ENCODE results near the gene ABCA7.

The ABCA7 gene

DNA sequence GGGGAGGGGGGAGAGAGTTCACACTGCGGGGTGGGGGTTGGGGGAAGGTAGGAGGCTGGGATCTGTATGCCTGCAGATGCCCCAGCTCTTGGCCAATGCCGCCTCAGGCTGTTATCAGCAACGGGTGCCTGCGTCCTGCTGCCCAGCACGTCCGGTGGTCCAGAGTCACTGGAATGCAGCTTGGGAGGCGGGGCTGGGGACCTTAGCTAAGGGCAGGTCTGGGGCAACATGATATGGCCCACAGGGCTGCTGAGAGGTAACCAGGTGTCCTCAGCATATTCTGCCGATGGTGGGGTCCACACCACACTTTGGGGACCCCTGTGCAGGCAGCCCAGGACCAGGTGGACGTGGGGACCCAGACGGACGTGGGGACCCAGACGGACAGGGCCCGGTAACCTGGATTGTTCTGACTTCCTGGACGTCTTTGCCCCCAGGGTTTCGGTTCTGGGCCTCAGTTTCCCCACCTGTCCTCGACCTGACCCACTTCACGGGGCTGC lies 26.4 kb downstream of the ABCA7 start:
- TF ChIP-seq EZH2phosphoT487 (IDR thresholded peaks at IDR 0.05; ENCODE audit: low read length) (no peak), EZH2 (optimal IDR thresholded peaks at IDR 0.05; ENCODE audit: low read depth, low read length) (no peak)
- TF ChIP-seq, protein P1, sequence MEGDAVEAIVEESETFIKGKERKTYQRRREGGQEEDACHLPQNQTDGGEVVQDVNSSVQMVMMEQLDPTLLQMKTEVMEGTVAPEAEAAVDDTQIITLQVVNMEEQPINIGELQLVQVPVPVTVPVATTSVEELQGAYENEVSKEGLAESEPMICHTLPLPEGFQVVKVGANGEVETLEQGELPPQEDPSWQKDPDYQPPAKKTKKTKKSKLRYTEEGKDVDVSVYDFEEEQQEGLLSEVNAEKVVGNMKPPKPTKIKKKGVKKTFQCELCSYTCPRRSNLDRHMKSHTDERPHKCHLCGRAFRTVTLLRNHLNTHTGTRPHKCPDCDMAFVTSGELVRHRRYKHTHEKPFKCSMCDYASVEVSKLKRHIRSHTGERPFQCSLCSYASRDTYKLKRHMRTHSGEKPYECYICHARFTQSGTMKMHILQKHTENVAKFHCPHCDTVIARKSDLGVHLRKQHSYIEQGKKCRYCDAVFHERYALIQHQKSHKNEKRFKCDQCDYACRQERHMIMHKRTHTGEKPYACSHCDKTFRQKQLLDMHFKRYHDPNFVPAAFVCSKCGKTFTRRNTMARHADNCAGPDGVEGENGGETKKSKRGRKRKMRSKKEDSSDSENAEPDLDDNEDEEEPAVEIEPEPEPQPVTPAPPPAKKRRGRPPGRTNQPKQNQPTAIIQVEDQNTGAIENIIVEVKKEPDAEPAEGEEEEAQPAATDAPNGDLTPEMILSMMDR (IDR thresholded peaks at IDR 0.05; ENCODE audit: low read length), result no peak

DNA sequence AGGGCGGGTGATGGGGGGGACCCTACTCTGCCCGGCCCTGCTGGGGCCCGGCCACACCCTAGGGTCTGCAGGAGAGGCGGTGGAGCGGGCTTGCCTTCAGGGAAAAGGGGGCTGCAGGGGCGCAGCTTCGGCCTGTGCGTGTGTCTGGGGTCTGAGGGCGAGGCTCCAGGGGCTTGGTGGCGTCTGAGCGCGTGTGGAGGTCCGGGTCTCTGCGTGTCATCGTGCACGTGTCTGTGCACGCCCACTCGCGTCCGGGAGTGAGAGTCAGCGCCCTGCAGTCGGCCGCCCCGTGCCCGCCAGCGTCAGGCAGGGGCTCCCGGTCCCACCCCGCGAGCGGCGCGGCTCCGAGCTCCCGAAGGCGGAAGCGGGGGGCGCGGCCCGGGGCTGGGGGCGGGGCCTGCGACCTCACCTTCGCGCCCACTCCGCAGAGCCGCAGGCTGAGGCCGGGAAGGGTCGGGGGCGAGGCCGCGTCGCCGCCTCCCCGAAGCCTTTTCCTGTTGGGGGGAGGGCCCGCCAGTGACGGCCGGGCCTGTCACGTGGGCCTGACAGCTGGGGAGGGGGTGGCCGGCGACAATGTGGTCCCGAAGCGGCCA lies 26.9 kb downstream of the ABCA7 start, which contains the start of gene ARHGAP45:
Gene ARHGAP45 (plus strand): TSS at position 420 of the 593 bp plus-strand sequence. CDS start 239 bp downstream, outside the sequence.
- no peaks in the 10 kb centered on the region for H3K27me3 ChIP-seq (replicated peaks; ENCODE audit: insufficient read depth, low read length)

More for the DNA sequence above, 26.4 kb downstream of the ABCA7 start:
- Histone ChIP-seq H3F3A (ENCODE audit: insufficient read depth, low read length) (peaks cover 60% of the 10 kb centered on the region), H2AFZ (ENCODE audit: low read length) (peak overlapping the region; percentile 58; the same call in 1 of the 2 replicates), H4K20me1 (ENCODE audit: insufficient read depth, low read length) (no peaks in the 10 kb centered on the region), H3K9ac (ENCODE audit: low read length) (peak overlapping the region; percentile 83), H3K27me3 (replicated peaks; ENCODE audit: insufficient read depth, low read length) (no peaks in the 10 kb centered on the region), H3K27ac (ENCODE audit: low read length) (no peak overlapping the region), H3K4me2 (ENCODE audit: low read depth, low read length) (peak overlapping the region; percentile 99), H3K4me1 (ENCODE audit: low read length) (peaks cover 22% of the 10 kb centered on the region), H3K4me3 (ENCODE audit: low read length) (peak overlapping the region; percentile 98), H3K79me2 (ENCODE audit: low read length) (peaks cover 46% of the 10 kb centered on the region), H3K36me3 (replicated peaks; ENCODE audit: insufficient read depth, low read length) (0 out of 2 replicates have a peak, but pooled peaks cover 4% of the 10 kb centered on the region), H3K9me3 (replicated peaks; ENCODE audit: insufficient read depth, low read length) (no peaks in the 10 kb centered on the region), H3K9me2 (replicated peaks; ENCODE audit: insufficient read depth, low read length) (no peaks in the 10 kb centered on the region)
- no peak for DNase-seq

DNA sequence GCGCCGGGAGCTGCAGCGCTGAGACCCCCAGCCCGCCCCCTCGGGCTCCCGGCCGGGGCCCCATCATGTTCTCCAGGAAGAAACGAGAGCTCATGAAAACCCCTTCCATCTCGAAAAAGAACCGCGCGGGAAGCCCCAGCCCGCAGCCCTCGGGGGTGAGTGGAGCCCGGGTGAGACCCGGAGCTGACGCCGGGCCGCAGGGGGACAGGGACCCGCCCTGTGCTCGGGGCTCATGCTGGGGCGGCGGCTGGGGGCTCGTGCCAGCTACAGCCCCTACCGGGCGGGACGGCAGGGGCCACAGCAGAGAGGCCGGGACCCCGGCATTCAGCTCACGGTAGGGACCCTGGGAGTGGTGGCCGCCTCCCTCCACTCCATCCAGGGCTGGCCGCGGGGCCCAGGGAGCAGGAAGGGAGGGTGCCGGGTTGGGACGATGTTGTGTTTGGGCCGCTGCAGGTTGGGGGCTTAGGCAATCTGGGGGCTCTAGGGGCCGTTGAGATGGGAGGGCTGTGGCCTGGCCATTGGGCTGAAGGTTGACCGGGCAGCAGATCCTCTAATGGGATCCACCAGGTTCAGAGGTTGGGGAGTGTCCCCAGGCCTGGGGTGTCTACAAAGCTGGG lies 27.5 kb downstream of the ABCA7 start:
- TF ChIP-seq, protein P1 (IDR thresholded peaks at IDR 0.05; ENCODE audit: low read length), result no peak
- no peak for TF ChIP-seq EZH2phosphoT487 (IDR thresholded peaks at IDR 0.05; ENCODE audit: low read length)
- TF ChIP-seq EZH2 (optimal IDR thresholded peaks at IDR 0.05; ENCODE audit: low read depth, low read length), result no peak
- peak overlapping the region; percentile 80 for H3K27ac ChIP-seq (ENCODE audit: low read length)
- no peak for DNase-seq
- peaks cover 22% of the 10 kb centered on the region for H3K4me1 ChIP-seq (ENCODE audit: low read length)
- H3K79me2 ChIP-seq (ENCODE audit: low read length), result peaks cover 56% of the 10 kb centered on the region
- H3F3A ChIP-seq (ENCODE audit: insufficient read depth, low read length), result peaks cover 67% of the 10 kb centered on the region
- peak overlapping the region; percentile 83 for H3K9ac ChIP-seq (ENCODE audit: low read length)
- H3K27me3 ChIP-seq (replicated peaks; ENCODE audit: insufficient read depth, low read length), result no peaks in the 10 kb centered on the region
- 0 out of 2 replicates have a peak, but pooled peaks cover 6% of the 10 kb centered on the region for H3K36me3 ChIP-seq (replicated peaks; ENCODE audit: insufficient read depth, low read length)
- 0 out of 2 replicates have a peak, but pooled peaks cover 4% of the 10 kb centered on the region for H4K20me1 ChIP-seq (ENCODE audit: insufficient read depth, low read length)
- H3K9me2 ChIP-seq (replicated peaks; ENCODE audit: insufficient read depth, low read length), result no peaks in the 10 kb centered on the region
- H3K9me3 ChIP-seq (replicated peaks; ENCODE audit: insufficient read depth, low read length), result no peaks in the 10 kb centered on the region
- peak overlapping the region; percentile 98 for H3K4me3 ChIP-seq (ENCODE audit: low read length)
- peak overlapping the region; percentile 17; the same call in 1 of the 2 replicates for H2AFZ ChIP-seq (ENCODE audit: low read length)
- peak overlapping the region; percentile 99 for H3K4me2 ChIP-seq (ENCODE audit: low read depth, low read length)

More for the DNA sequence above, 26.9 kb downstream of the ABCA7 start, which contains the start of gene ARHGAP45:
- Histone ChIP-seq H4K20me1 (ENCODE audit: insufficient read depth, low read length) (no peaks in the 10 kb centered on the region), H3K36me3 (replicated peaks; ENCODE audit: insufficient read depth, low read length) (0 out of 2 replicates have a peak, but pooled peaks cover 4% of the 10 kb centered on the region), H3K9me2 (replicated peaks; ENCODE audit: insufficient read depth, low read length) (no peaks in the 10 kb centered on the region), H2AFZ (ENCODE audit: low read length) (peak within 1 kb of the TSS; percentile 58), H3F3A (ENCODE audit: insufficient read depth, low read length) (peaks cover 61% of the 10 kb centered on the region), H3K79me2 (ENCODE audit: low read length) (peaks cover 50% of the 10 kb centered on the region), H3K9ac (ENCODE audit: low read length) (peak within 1 kb of the TSS; percentile 83), H3K27ac (ENCODE audit: low read length) (peak within 1 kb of the TSS; percentile 80), H3K4me2 (ENCODE audit: low read depth, low read length) (peak within 1 kb of the TSS; percentile 99), H3K4me3 (ENCODE audit: low read length) (peak within 1 kb of the TSS; percentile 98), H3K9me3 (replicated peaks; ENCODE audit: insufficient read depth, low read length) (no peaks in the 10 kb centered on the region), H3K4me1 (ENCODE audit: low read length) (peaks cover 22% of the 10 kb centered on the region)
- peak; percentile 89 for DNase-seq
- TF ChIP-seq, protein P1 (IDR thresholded peaks at IDR 0.05; ENCODE audit: low read length), result no peak
- TF ChIP-seq EZH2 (optimal IDR thresholded peaks at IDR 0.05; ENCODE audit: low read depth, low read length), result no peak
